ENCODE measurements around the gene METTL9. TPM values are rescaled to one million over a fixed set of nuclear protein-coding genes. Genes with fewer than 3 reads are reported as not detected.
"Not testable (repeated sequence)": the region's sequence is repeated elsewhere in the genome, so short reads cannot be mapped to it uniquely, and the experiment has no call there.

METTL9 gene
- total and polyA plus RNA-seq, 9 of the 15 experiments (the other 6 are each of a cell fraction or from before 2014, with no cell fraction given), result 12.2 to 107 (median 79.1) TPM

DNA sequence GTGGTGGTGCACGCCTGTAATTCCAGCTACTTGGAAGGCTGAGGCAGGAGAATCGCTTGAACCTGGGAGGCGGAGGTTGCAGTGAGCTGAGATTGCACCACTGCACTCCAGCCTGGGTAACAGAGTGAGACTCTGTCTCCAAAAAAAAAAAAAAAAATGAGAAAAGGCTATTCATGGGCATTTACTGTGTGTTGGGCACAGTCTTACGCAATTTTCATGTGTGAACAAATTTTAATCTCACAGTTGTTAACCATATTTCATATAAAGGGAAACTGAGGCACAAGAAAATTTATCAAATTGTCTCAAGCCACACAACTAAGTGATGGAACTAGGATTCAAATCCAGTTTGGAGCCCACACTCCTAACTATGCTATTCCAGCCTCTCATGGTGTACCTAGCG is 81.3 kb downstream of the METTL9 start:
- 0% methylated on average over 3 of the region's 5 CpGs for WGBS (ENCODE audit: insufficient coverage, low coverage, missing lambda C conversion rate)
- BruUV-seq (replicated peaks); H3K27me3 ChIP-seq (ENCODE audit: control insufficient read depth in 2 of 2, insufficient read depth in 2 of 2, low read length in 2 of 2); H4K20me1 ChIP-seq (replicated peaks; ENCODE audit: control insufficient read depth, insufficient read depth, low read length); FAIRE-seq; H3K4me1 ChIP-seq (replicated peaks in 1 of 2; ENCODE audit: control insufficient read depth in 2 of 2, insufficient read depth in 2 of 2, low read length in 2 of 2); H3K36me3 ChIP-seq (ENCODE audit: control insufficient read depth, insufficient read depth, low read length); DNase-seq (ENCODE audit: extremely low read depth in 1 of 4, low spot score in 3 of 4); H3K9me1 ChIP-seq (ENCODE audit: control insufficient read depth, insufficient read depth, low read length); H3K9ac ChIP-seq (ENCODE audit: insufficient read depth in 1 of 2, low read depth in 2 of 2, low read length in 2 of 2); H3K27ac ChIP-seq (ENCODE audit: extremely low read depth, low read depth, low read length); intact Hi-C loops (cut with micrococcal nuclease); H2AFZ ChIP-seq (ENCODE audit: low read depth, low read length); H3K9me3 ChIP-seq (replicated peaks; ENCODE audit: control insufficient read depth, insufficient read depth, low read depth, low read length); H3K4me2 ChIP-seq (ENCODE audit: insufficient read depth, low read length); H3K79me2 ChIP-seq (ENCODE audit: control insufficient read depth, insufficient read depth, low read length); POLR2A ChIA-PET; CTCF ChIA-PET (ENCODE audit: low intra/inter-chr PET ratio); in situ Hi-C loops (cut with MboI); ATAC-seq; H3K4me3 ChIP-seq; TF ChIP-seq CEBPG (CRISPR knock-in tag; IDR thresholded peaks at IDR 0.05): not testable (repeated sequence)
- TF ChIP-seq CEBPG (tag; conservative IDR thresholded peaks at IDR 0.05 in 1 of 2, IDR thresholded peaks at IDR 0.05 in 1 of 2) (0 out of 4 replicates have a peak, but pooled peaks of 1 of the 2 experiments have one; percentile 20), CEBPB (tag; IDR thresholded peaks at IDR 0.05) (0 out of 2 replicates have a peak, but pooled peaks have one; percentile 46)

DNA sequence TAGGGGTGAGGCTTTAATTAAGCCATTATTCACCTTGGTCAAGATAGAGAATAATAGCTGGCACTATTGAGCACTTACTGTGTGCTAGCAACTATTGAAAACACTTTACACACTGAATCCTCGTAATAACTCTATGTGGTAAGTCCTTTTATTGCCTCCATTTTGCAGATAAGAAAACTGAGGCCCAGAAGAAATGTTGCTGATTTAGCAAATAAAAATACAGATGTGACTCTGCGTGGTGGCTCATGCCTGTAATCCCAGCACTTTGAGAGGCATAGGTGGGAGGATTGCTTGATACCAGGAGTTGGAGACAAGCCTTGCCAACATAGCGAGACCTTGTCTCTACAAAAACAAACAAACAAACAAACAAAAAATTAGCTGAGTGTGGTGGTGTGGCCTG is 83.8 kb downstream of the METTL9 start:
- ChIA-PET POLR2A (no interaction called here), CTCF (ENCODE audit: low intra/inter-chr PET ratio) (no interaction called here)
- no peak overlapping the region for H3K4me3 ChIP-seq

More for the DNA sequence above, 83.8 kb downstream of the METTL9 start:
- no peak for ATAC-seq
- Histone ChIP-seq H3K9ac (ENCODE audit: insufficient read depth in 1 of 2, low read depth in 2 of 2, low read length in 2 of 2) (no peak overlapping the region), H3K79me2 (ENCODE audit: control insufficient read depth, insufficient read depth, low read length) (no peaks in the 10 kb centered on the region), H3K9me1 (ENCODE audit: control insufficient read depth, insufficient read depth, low read length) (no peaks in the 10 kb centered on the region), H3K4me1 (replicated peaks in 1 of 2; ENCODE audit: control insufficient read depth in 2 of 2, insufficient read depth in 2 of 2, low read length in 2 of 2) (no peaks in the 10 kb centered on the region; a peak in 1 of 5 replicates), H2AFZ (ENCODE audit: low read depth, low read length) (no peak overlapping the region), H4K20me1 (replicated peaks; ENCODE audit: control insufficient read depth, insufficient read depth, low read length) (no peaks in the 10 kb centered on the region; the same call in 1 of the 2 replicates), H3K27ac (ENCODE audit: extremely low read depth, low read depth, low read length) (no peak overlapping the region), H3K9me3 (replicated peaks; ENCODE audit: control insufficient read depth, insufficient read depth, low read depth, low read length) (no peaks in the 10 kb centered on the region), H3K27me3 (ENCODE audit: control insufficient read depth in 2 of 2, insufficient read depth in 2 of 2, low read length in 2 of 2) (peaks cover 0 to 8% of the 10 kb centered on the region in 2 experiments; a peak in 2 of 5 replicates), H3K36me3 (ENCODE audit: control insufficient read depth, insufficient read depth, low read length) (no peaks in the 10 kb centered on the region), H3K4me2 (ENCODE audit: insufficient read depth, low read length) (no peak overlapping the region)
- TF ChIP-seq ZBTB1 (CRISPR knock-in tag; IDR thresholded peaks at IDR 0.05; ENCODE audit: borderline replicate concordance, low read depth) (no peak), ZNF316 (IDR thresholded peaks at IDR 0.05) (peak; percentile 75), C11orf30 (IDR thresholded peaks at IDR 0.05; ENCODE audit: low read depth) (peak; percentile 60), MAFK (IDR thresholded peaks at IDR 0.05; ENCODE audit: low read length) (peak; percentile 33; the same call in 1 of the 2 replicates), MAFF (IDR thresholded peaks at IDR 0.05; ENCODE audit: low read length) (peak; percentile 61), ZNF584 (CRISPR knock-in tag; IDR thresholded peaks at IDR 0.05; ENCODE audit: low read depth) (no peak), BRD4 (IDR thresholded peaks at IDR 0.05) (no peak), ZNF766 (CRISPR knock-in tag; conservative IDR thresholded peaks at IDR 0.05) (no peak), CBX2 (IDR thresholded peaks at IDR 0.05; ENCODE audit: insufficient read depth, low read length, poor library complexity, severe bottlenecking) (no peak), MAFG (tag; conservative IDR thresholded peaks at IDR 0.05) (peak; percentile 60)
- no TSS peak for BruUV-seq (replicated peaks)
- no peak for DNase-seq (ENCODE audit: extremely low read depth in 1 of 4, low spot score in 3 of 4)
- intact Hi-C loops (cut with micrococcal nuclease) (no loop called here), in situ Hi-C loops (cut with MboI) (no loop called here)
- WGBS (ENCODE audit: insufficient coverage, low coverage, missing lambda C conversion rate), result 0% methylated on average over 2 of the region's 3 CpGs
- no peak for FAIRE-seq

All from K562 (cell line).